Activated naive CD8-positive, alpha-beta T cell treated with anti-CD3 and anti-CD28 coated beads for 36 hours (primary cell): Measurements from ENCODE around the gene PTBP3. TPM values are rescaled to one million over a fixed set of nuclear protein-coding genes. Genes with fewer than 3 reads are reported as not detected.
"Not testable (repeated sequence)": the region's sequence is repeated elsewhere in the genome, so short reads cannot be mapped to it uniquely, and the experiment has no call there.

Source experiments
- DNase-seq: peaks from one replicate; pipeline ENCODE4 v3.0.0; 2021
- H3K27ac Mint-ChIP-seq: one replicate; pipeline ENCODE4 v1.8.0; 2022; ENCODE audit warnings: mild to moderate bottlenecking, moderate library complexity, mixed read lengths
- H3K27me3 Mint-ChIP-seq: one replicate; pipeline ENCODE4 v1.8.0; 2022; ENCODE audit warnings: mild to moderate bottlenecking, mixed read lengths
- H3K36me3 Mint-ChIP-seq: one replicate; pipeline ENCODE4 v1.8.0; 2021; ENCODE audit warnings: mild to moderate bottlenecking, mixed read lengths
- H3K4me1 Mint-ChIP-seq: one replicate; pipeline ENCODE4 v1.8.0; 2021; ENCODE audit warnings: mixed read lengths
- H3K4me3 Mint-ChIP-seq: one replicate; pipeline ENCODE4 v1.8.0; 2022; ENCODE audit warnings: mild to moderate bottlenecking, moderate library complexity, mixed read lengths
- H3K9me3 Mint-ChIP-seq: one replicate; pipeline ENCODE4 v1.8.0; 2022; ENCODE audit warnings: mixed read lengths
- total RNA-seq, 2 experiments: library from RNA; stranded (reverse); gene quantifications; one replicate each; pipeline ENCODE4 v1.2.3, GENCODE V29; 2021

Gene PTBP3
- total RNA-seq, 2 experiments from 2014 or later = 116 to 118 TPM

- Mint-ChIP-seq H3K27me3 (no peaks in the 10 kb centered on the region), H3K9me3 (peaks cover 5% of the 10 kb centered on the region), H3K4me3 (peak overlapping the region; percentile 10), H3K4me1 (peaks cover 67% of the 10 kb centered on the region), H3K27ac (peak overlapping the region; percentile 92), H3K36me3 (peaks cover 57% of the 10 kb centered on the region)
- no peak for DNase-seq
These were observed 17.8 kb downstream of the PTBP3 start for GRCh38 chr9:112315331-112316257.

GRCh38 chr9:112312139-112312538 lies 21.3 kb downstream of the PTBP3 start:
- peaks cover 31% of the 10 kb centered on the region for H3K36me3 Mint-ChIP-seq
- H3K4me1 Mint-ChIP-seq = peaks cover 46% of the 10 kb centered on the region
- no peak overlapping the region for H3K4me3 Mint-ChIP-seq
- no peak for DNase-seq
- H3K9me3 Mint-ChIP-seq = no peaks in the 10 kb centered on the region
- H3K27me3 Mint-ChIP-seq = no peaks in the 10 kb centered on the region
- H3K27ac Mint-ChIP-seq = no peak overlapping the region

GRCh38 chr9:112311497-112311896 lies 21.9 kb downstream of the PTBP3 start:
- H3K36me3 Mint-ChIP-seq = peaks cover 26% of the 10 kb centered on the region
- H3K9me3 Mint-ChIP-seq = no peaks in the 10 kb centered on the region
- peaks cover 41% of the 10 kb centered on the region for H3K4me1 Mint-ChIP-seq
- H3K27me3 Mint-ChIP-seq = no peaks in the 10 kb centered on the region
- DNase-seq = no peak
- no peak overlapping the region for H3K27ac Mint-ChIP-seq
- H3K4me3 Mint-ChIP-seq = no peak overlapping the region

- Mint-ChIP-seq H3K4me1 (peaks cover 34% of the 10 kb centered on the region), H3K27ac (no peak overlapping the region), H3K36me3 (peaks cover 20% of the 10 kb centered on the region), H3K9me3 (no peaks in the 10 kb centered on the region), H3K4me3 (no peak overlapping the region), H3K27me3 (no peaks in the 10 kb centered on the region)
- DNase-seq = no peak
These were observed 22.6 kb downstream of the PTBP3 start for GRCh38 chr9:112310826-112311225.

GRCh38 chr9:112308588-112308987 lies 24.8 kb downstream of the PTBP3 start:
- peaks cover 22% of the 10 kb centered on the region for H3K4me1 Mint-ChIP-seq

GRCh38 chr9:112301420-112301819 lies 32.0 kb downstream of the PTBP3 start:
- Mint-ChIP-seq H3K27me3 (no peaks in the 10 kb centered on the region), H3K36me3 (peaks cover 13% of the 10 kb centered on the region), H3K4me1 (peaks cover 32% of the 10 kb centered on the region), H3K9me3 (no peaks in the 10 kb centered on the region), H3K27ac (no peak overlapping the region), H3K4me3 (no peak overlapping the region)
- DNase-seq = no peak

More at GRCh38 chr9:112308588-112308987, 24.8 kb downstream of the PTBP3 start:
- Mint-ChIP-seq H3K9me3 (no peaks in the 10 kb centered on the region), H3K27ac (no peak overlapping the region), H3K4me3 (no peak overlapping the region), H3K27me3 (no peaks in the 10 kb centered on the region), H3K36me3 (peaks cover 7% of the 10 kb centered on the region)
- no peak for DNase-seq

- no peak for DNase-seq
These were observed 33.9 kb downstream of the PTBP3 start for GRCh38 chr9:112299514-112299913.

GRCh38 chr9:112296929-112297328 lies 36.5 kb downstream of the PTBP3 start:
- Mint-ChIP-seq H3K4me3 (no peak overlapping the region), H3K36me3 (peaks cover 41% of the 10 kb centered on the region), H3K27me3 (no peaks in the 10 kb centered on the region), H3K4me1 (peaks cover 32% of the 10 kb centered on the region), H3K27ac (no peak overlapping the region), H3K9me3 (no peaks in the 10 kb centered on the region)
- no peak for DNase-seq

More at GRCh38 chr9:112299514-112299913, 33.9 kb downstream of the PTBP3 start:
- H3K27me3 Mint-ChIP-seq = no peaks in the 10 kb centered on the region
- H3K36me3 Mint-ChIP-seq = peaks cover 23% of the 10 kb centered on the region
- H3K9me3 Mint-ChIP-seq = no peaks in the 10 kb centered on the region
- peaks cover 36% of the 10 kb centered on the region for H3K4me1 Mint-ChIP-seq
- H3K4me3 Mint-ChIP-seq = no peak overlapping the region
- no peak overlapping the region for H3K27ac Mint-ChIP-seq

- Mint-ChIP-seq H3K27me3 (no peaks in the 10 kb centered on the region), H3K9me3 (no peaks in the 10 kb centered on the region), H3K4me1 (peaks cover 25% of the 10 kb centered on the region), H3K4me3 (no peak overlapping the region), H3K27ac (no peak overlapping the region), H3K36me3 (peaks cover 47% of the 10 kb centered on the region)
- DNase-seq = no peak
These were observed 38.2 kb downstream of the PTBP3 start for GRCh38 chr9:112295174-112295573.

GRCh38 chr9:112288029-112288428 lies 45.4 kb downstream of the PTBP3 start:
- DNase-seq = no peak
- H3K4me3 Mint-ChIP-seq = no peak overlapping the region
- H3K27ac Mint-ChIP-seq = no peak overlapping the region
- H3K36me3 Mint-ChIP-seq = peaks cover 80% of the 10 kb centered on the region
- H3K9me3 Mint-ChIP-seq = peaks cover 29% of the 10 kb centered on the region
- no peaks in the 10 kb centered on the region for H3K27me3 Mint-ChIP-seq
- peaks cover 14% of the 10 kb centered on the region for H3K4me1 Mint-ChIP-seq

- Mint-ChIP-seq H3K9me3 (peaks cover 34% of the 10 kb centered on the region), H3K4me3 (no peak overlapping the region), H3K27ac (no peak overlapping the region), H3K27me3 (no peaks in the 10 kb centered on the region), H3K36me3 (peaks cover 75% of the 10 kb centered on the region), H3K4me1 (peaks cover 17% of the 10 kb centered on the region)
- no peak for DNase-seq
These were observed 46.5 kb downstream of the PTBP3 start for GRCh38 chr9:112286926-112287325.

GRCh38 chr9:112285056-112285455 lies 48.4 kb downstream of the PTBP3 start:
- Mint-ChIP-seq H3K27me3 (no peaks in the 10 kb centered on the region), H3K4me3 (no peak overlapping the region), H3K27ac (no peak overlapping the region), H3K9me3 (peaks cover 34% of the 10 kb centered on the region), H3K4me1 (peaks cover 17% of the 10 kb centered on the region), H3K36me3 (peaks cover 75% of the 10 kb centered on the region)
- DNase-seq = no peak

- H3K4me3 Mint-ChIP-seq = no peak overlapping the region
- DNase-seq = no peak
- H3K27me3 Mint-ChIP-seq = no peaks in the 10 kb centered on the region
- peaks cover 68% of the 10 kb centered on the region for H3K36me3 Mint-ChIP-seq
- H3K4me1 Mint-ChIP-seq = peaks cover 19% of the 10 kb centered on the region
- no peak overlapping the region for H3K27ac Mint-ChIP-seq
- peaks cover 34% of the 10 kb centered on the region for H3K9me3 Mint-ChIP-seq
These were observed 49.7 kb downstream of the PTBP3 start for GRCh38 chr9:112283582-112284253.

- peaks cover 34% of the 10 kb centered on the region for H3K9me3 Mint-ChIP-seq
- peaks cover 26% of the 10 kb centered on the region for H3K4me1 Mint-ChIP-seq
- H3K4me3 Mint-ChIP-seq, DNase-seq, H3K27me3 Mint-ChIP-seq, H3K27ac Mint-ChIP-seq: not testable (repeated sequence)
- peaks cover 62% of the 10 kb centered on the region for H3K36me3 Mint-ChIP-seq
These were observed 50.6 kb downstream of the PTBP3 start for GRCh38 chr9:112282841-112283240.

- H3K27ac Mint-ChIP-seq = no peak overlapping the region
- H3K4me1 Mint-ChIP-seq = peaks cover 39% of the 10 kb centered on the region
- no peak for DNase-seq
- no peak overlapping the region for H3K4me3 Mint-ChIP-seq
- H3K9me3 Mint-ChIP-seq = peaks cover 21% of the 10 kb centered on the region
- H3K27me3 Mint-ChIP-seq = no peaks in the 10 kb centered on the region
- peaks cover 44% of the 10 kb centered on the region for H3K36me3 Mint-ChIP-seq
These were observed 52.5 kb downstream of the PTBP3 start for GRCh38 chr9:112280904-112281303.
